ENCODE measurements around the gene SETBP1. TPM values are rescaled to one million over a fixed set of nuclear protein-coding genes. Genes with fewer than 3 reads are reported as not detected.

SETBP1 gene
- total and polyA plus RNA-seq, 2 of the 4 experiments (the other 2 are of a cell fraction): 0.19 to 0.36 TPM

DNA sequence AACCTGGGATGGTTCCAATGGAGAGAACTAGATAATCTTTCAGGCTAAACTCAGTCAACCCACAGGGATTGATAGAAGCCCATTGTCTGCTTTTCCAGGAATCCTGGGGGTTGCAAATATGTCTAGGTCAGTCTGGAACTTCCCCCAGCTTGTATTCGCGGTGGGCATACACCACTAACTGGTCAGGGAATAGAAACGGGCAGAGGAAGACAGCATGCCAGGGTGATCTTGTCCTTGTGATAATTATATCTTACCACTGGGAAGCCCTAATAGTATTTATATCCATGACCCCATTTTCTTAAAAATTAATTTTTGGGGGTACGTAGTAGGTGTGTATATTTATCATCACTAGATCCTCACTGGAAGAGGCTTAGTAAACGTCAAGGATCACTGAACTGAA, 101.9 kb downstream of the SETBP1 start:
- no CpG with 5 or more reads among the region's 5 CpGs for WGBS, 2 experiments (ENCODE audit: extremely low coverage in 2 of 2, insufficient read length in 1 of 2)
- in situ Hi-C loops (cut with MboI; ENCODE audit: low sequenced_read_pairs): no loop called here
- dilution Hi-C loops (cut with HindIII; ENCODE audit: low sequenced_read_pairs, unreplicated experiment): no loop called here
- no peaks in the 10 kb centered on the region for H3K36me3 ChIP-seq (ENCODE audit: control insufficient read depth, insufficient read depth, low read length)
- intact Hi-C loops (cut with micrococcal nuclease): no loop called here
- H3K9ac ChIP-seq (ENCODE audit: low read depth, low read length): no peak overlapping the region
- H3K9me3 ChIP-seq (ENCODE audit: control insufficient read depth, insufficient read depth, low read length): no peaks in the 10 kb centered on the region
- TF ChIP-seq BHLHE40 (IDR thresholded peaks at IDR 0.05; ENCODE audit: low read depth, low read length): no peak
- TF ChIP-seq POLR2A (IDR thresholded peaks at IDR 0.05; ENCODE audit: low read depth, low read length): no peak
- TF ChIP-seq RCOR1 (IDR thresholded peaks at IDR 0.05; ENCODE audit: insufficient replicate concordance, low read length): no peak
- no peak for TF ChIP-seq MAFK (IDR thresholded peaks at IDR 0.05; ENCODE audit: low read depth, low read length)
- TF ChIP-seq, protein P1, sequence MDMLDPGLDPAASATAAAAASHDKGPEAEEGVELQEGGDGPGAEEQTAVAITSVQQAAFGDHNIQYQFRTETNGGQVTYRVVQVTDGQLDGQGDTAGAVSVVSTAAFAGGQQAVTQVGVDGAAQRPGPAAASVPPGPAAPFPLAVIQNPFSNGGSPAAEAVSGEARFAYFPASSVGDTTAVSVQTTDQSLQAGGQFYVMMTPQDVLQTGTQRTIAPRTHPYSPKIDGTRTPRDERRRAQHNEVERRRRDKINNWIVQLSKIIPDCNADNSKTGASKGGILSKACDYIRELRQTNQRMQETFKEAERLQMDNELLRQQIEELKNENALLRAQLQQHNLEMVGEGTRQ (IDR thresholded peaks at IDR 0.05; ENCODE audit: low read depth, low read length): no peak
- TF ChIP-seq RAD21 (IDR thresholded peaks at IDR 0.05; ENCODE audit: low read length): no peak
- POLR2A ChIA-PET (ENCODE audit: unreplicated experiment): no interaction called here
- H2BK15ac ChIP-seq (ENCODE audit: low read depth, low read length): no peak overlapping the region
- CTCF ChIA-PET: no interaction called here
- no peak overlapping the region for H3K18ac ChIP-seq (ENCODE audit: low read depth, low read length)
- H2BK20ac ChIP-seq (ENCODE audit: low read depth, low read length): no peak overlapping the region
- H2AK5ac ChIP-seq (ENCODE audit: low read depth, low read length): no peak overlapping the region
- no TSS peak for BruUV-seq (replicated peaks)
- H2AK9ac ChIP-seq (replicated peaks; ENCODE audit: low read depth, low read length, poor library complexity): no peak overlapping the region
- H3K27me3 ChIP-seq (ENCODE audit: control insufficient read depth, insufficient read depth, low read length): peaks cover 5% of the 10 kb centered on the region; the same call in 1 of the 2 replicates
- H2BK5ac ChIP-seq (ENCODE audit: low read depth, low read length, poor library complexity, severe bottlenecking): no peak overlapping the region
- no peak overlapping the region for H3K56ac ChIP-seq (ENCODE audit: extremely low read depth, insufficient read depth, low read length)
- H3K14ac ChIP-seq (replicated peaks; ENCODE audit: low read depth, low read length): no peak overlapping the region
- ATAC-seq (ENCODE audit: low read depth) (no peak), DNase-seq (no peak)
- no peaks in the 10 kb centered on the region for H3K4me1 ChIP-seq (ENCODE audit: control insufficient read depth, insufficient read depth, low read length)
- no peak overlapping the region for H3K27ac ChIP-seq (ENCODE audit: insufficient read depth, low read length)
- no peaks in the 10 kb centered on the region for H3K79me1 ChIP-seq (ENCODE audit: low read depth in 1 of 2, low read length in 2 of 2)
- no peaks in the 10 kb centered on the region for H3K9me1 ChIP-seq (ENCODE audit: insufficient read depth, low read length)
- H3K4me3 ChIP-seq (ENCODE audit: insufficient read depth, low read depth, low read length): no peak overlapping the region
- no peak overlapping the region for H2BK120ac ChIP-seq (ENCODE audit: low read depth, low read length)
- no peaks in the 10 kb centered on the region for H4K20me1 ChIP-seq (ENCODE audit: insufficient read depth, low read length)
- no peak overlapping the region for H3K4ac ChIP-seq (ENCODE audit: low read depth, low read length)
- no peak overlapping the region for H3K4me2 ChIP-seq (ENCODE audit: low read depth, low read length)
- H4K8ac ChIP-seq (ENCODE audit: low read depth in 2 of 2, low read length in 2 of 2): no peak overlapping the region
- H2AFZ ChIP-seq (replicated peaks; ENCODE audit: low read length, poor library complexity): no peak overlapping the region
- H3K23ac ChIP-seq (ENCODE audit: low read depth, low read length): no peak overlapping the region
- H4K5ac ChIP-seq (ENCODE audit: low read depth, low read length): no peak overlapping the region
- H4K91ac ChIP-seq (ENCODE audit: insufficient read depth, low read depth, low read length): no peak overlapping the region

All from IMR-90 (cell line).